ENCODE measurements around the gene LPCAT2. TPM values are rescaled to one million over a fixed set of nuclear protein-coding genes. Genes with fewer than 3 reads are reported as not detected.

The LPCAT2 gene
- total and polyA plus RNA-seq, 2 donors (not counting 3 experiments of a cell fraction or from before 2014, with no cell fraction given), result 64.5 to 72.9 TPM

GRCh38 chr16:55630774-55631173, 121.9 kb downstream of the LPCAT2 start:
- BruUV-seq (replicated peaks), result no TSS peak
- Histone ChIP-seq H3K4me2 (ENCODE audit: insufficient read depth, low read length) (no peak overlapping the region), H3K4me1 (ENCODE audit: control insufficient read depth, extremely low read depth, insufficient read depth, low read length) (no peaks in the 10 kb centered on the region), H3K36me3 (ENCODE audit: control insufficient read depth in 2 of 2, extremely low read depth in 1 of 2, insufficient read depth in 2 of 2, low read length in 2 of 2) (no peaks in the 10 kb centered on the region), H3K27me3 (ENCODE audit: control insufficient read depth in 2 of 2, insufficient read depth in 2 of 2, low read length in 2 of 2) (peaks cover 12 to 23% of the 10 kb centered on the region in 2 experiments), H3K9me3 (replicated peaks; ENCODE audit: control insufficient read depth, insufficient read depth, low read length) (no peaks in the 10 kb centered on the region), H4K20me1 (replicated peaks; ENCODE audit: control insufficient read depth, extremely low read depth, insufficient read depth, low read length) (no peaks in the 10 kb centered on the region), H2AFZ (ENCODE audit: low read depth, low read length) (no peak overlapping the region), H3K27ac (ENCODE audit: insufficient read depth, low read depth, low read length) (no peak overlapping the region), H3K9ac (replicated peaks; ENCODE audit: extremely low read depth, insufficient read depth, low read length) (no peak overlapping the region), H3K4me3 (replicated peaks in 1 of 3; ENCODE audit: insufficient read depth in 1 of 3, low read depth in 1 of 3, low read length in 3 of 3) (no peak overlapping the region), H3K79me2 (ENCODE audit: control insufficient read depth, insufficient read depth, low read length) (no peaks in the 10 kb centered on the region), H3K9me1 (replicated peaks; ENCODE audit: control insufficient read depth, extremely low read depth, insufficient read depth, low read length) (no peaks in the 10 kb centered on the region)
- FAIRE-seq (no peak), DNase-seq (ENCODE audit: low read depth, low spot score) (no peak)
- ChIA-PET CTCF (no interaction called here), POLR2A (no interaction called here)
- dilution Hi-C loops (cut with MboI; ENCODE audit: extremely low pct_ligation_motif_present, low sequenced_read_pairs) (no loop called here), intact Hi-C loops (cut with micrococcal nuclease) (no loop called here)
- no peak for TF ChIP-seq FOS (IDR thresholded peaks at IDR 0.05; ENCODE audit: borderline replicate concordance, insufficient read depth, low read length)
- TF ChIP-seq MAX (IDR thresholded peaks at IDR 0.05; ENCODE audit: insufficient read depth, insufficient read length), result no peak
- no peak for TF ChIP-seq CTCF (IDR thresholded peaks at IDR 0.05; ENCODE audit: extremely low read depth in 1 of 2, insufficient read depth in 1 of 2, low read depth in 1 of 2, low read length in 2 of 2)
- no peak for TF ChIP-seq EZH2 (IDR thresholded peaks at IDR 0.05; ENCODE audit: borderline replicate concordance, low read depth, low read length, severe bottlenecking)
- no peak for TF ChIP-seq MYC (IDR thresholded peaks at IDR 0.05; ENCODE audit: low read depth, low read length)
- no peak for TF ChIP-seq JUN (IDR thresholded peaks at IDR 0.05; ENCODE audit: borderline replicate concordance, insufficient read depth, insufficient read length, low read depth)
- TF ChIP-seq GATA2 (IDR thresholded peaks at IDR 0.05; ENCODE audit: insufficient read depth, insufficient read length, low read depth, low read length), result no peak
- TF ChIP-seq POLR2AphosphoS5 (IDR thresholded peaks at IDR 0.05; ENCODE audit: insufficient read depth, low read depth, low read length), result no peak
- TF ChIP-seq POLR2A (IDR thresholded peaks at IDR 0.05; ENCODE audit: low read depth, low read length), result no peak
